Mucosa of rectum (tissue), 2 donors: ENCODE measurements around the gene PLVAP.
A peak's percentile ranks its signal among the peaks of the same experiment; 100 is the strongest.

Experiments used
- H3K27ac ChIP-seq, 2 donors: one replicate each; pipeline ENCODE4 v1.7.0; 2013; ENCODE audit warnings: inconsistent platforms in 2 of 2, low read depth in 2 of 2, low read length in 2 of 2
- H3K27me3 ChIP-seq, 2 donors: one replicate each; pipeline ENCODE4 v1.7.0; 2013; ENCODE audit warnings: low read length in 2 of 2; ENCODE audit not compliant: control insufficient read depth in 2 of 2, insufficient read depth in 2 of 2
- H3K36me3 ChIP-seq, 2 donors: one replicate each; pipeline ENCODE4 v1.7.0; 2013; ENCODE audit warnings: low read length in 2 of 2; ENCODE audit not compliant: control insufficient read depth in 2 of 2, insufficient read depth in 2 of 2
- H3K4me1 ChIP-seq, 2 donors: one replicate each; pipeline ENCODE4 v1.7.0; 2013; ENCODE audit warnings: low read length in 2 of 2, mild to moderate bottlenecking in 1 of 2; ENCODE audit not compliant: control insufficient read depth in 2 of 2, insufficient read depth in 2 of 2
- H3K4me3 ChIP-seq, 2 donors: one replicate each; pipeline ENCODE4 v1.7.0; 2013; ENCODE audit warnings: low read length in 2 of 2
- H3K9ac ChIP-seq, 2 donors: one replicate each; pipeline ENCODE4 v1.7.0; 2013; ENCODE audit warnings: low read length in 2 of 2, low read depth in 1 of 2, mild to moderate bottlenecking in 1 of 2
- H3K9me3 ChIP-seq, 2 donors: one replicate each; pipeline ENCODE4 v1.7.0; 2013; ENCODE audit warnings: low read length in 2 of 2; ENCODE audit not compliant: control insufficient read depth in 2 of 2
- donor health status: healthy.
- donor health status: Normal muscosa, but diverticular disease.

PLVAP gene

GRCh38 chr19:17376935-17377600, at the start of gene PLVAP:
PLVAP (minus strand) TSS chr19:17377342; CDS start chr19:17377288, 54 bp downstream.
- no peak within 1 kb of the TSS for H3K4me3 ChIP-seq

GRCh38 chr19:17424743-17425365, 47.7 kb upstream of the PLVAP start:
- Histone ChIP-seq H3K27ac (no peak overlapping the region), H3K9me3 (no peaks in the 10 kb centered on the region), H3K4me3 (no peak overlapping the region), H3K9ac (no peak overlapping the region), H3K27me3 (no peaks in the 10 kb centered on the region), H3K4me1 (peaks cover 0 to 2% of the 10 kb centered on the region in 2 donors), H3K36me3 (peaks cover 0 to 4% of the 10 kb centered on the region in 2 donors)

More at GRCh38 chr19:17376935-17377600, at the start of gene PLVAP:
- no peaks in the 10 kb centered on the region for H3K27me3 ChIP-seq
- no peaks in the 10 kb centered on the region for H3K4me1 ChIP-seq
- no peak within 1 kb of the TSS for H3K9ac ChIP-seq
- H3K27ac ChIP-seq = no peak within 1 kb of the TSS
- no peaks in the 10 kb centered on the region for H3K9me3 ChIP-seq
- H3K36me3 ChIP-seq = no peaks in the 10 kb centered on the region

GRCh38 chr19:17423429-17424208, 46.5 kb upstream of the PLVAP start:
- H3K27me3 ChIP-seq = no peaks in the 10 kb centered on the region
- H3K4me3 ChIP-seq = no peak overlapping the region
- peaks cover 0 to 4% of the 10 kb centered on the region in 2 donors for H3K36me3 ChIP-seq
- no peaks in the 10 kb centered on the region for H3K9me3 ChIP-seq
- H3K4me1 ChIP-seq = peaks cover 3 to 10% of the 10 kb centered on the region in 2 donors
- no peak overlapping the region for H3K27ac ChIP-seq
- H3K9ac ChIP-seq = no peak overlapping the region

GRCh38 chr19:17421942-17422341, 44.8 kb upstream of the PLVAP start:
- H3K9me3 ChIP-seq = no peaks in the 10 kb centered on the region
- no peak overlapping the region for H3K9ac ChIP-seq
- H3K4me1 ChIP-seq = peaks cover 3 to 10% of the 10 kb centered on the region in 2 donors
- H3K27ac ChIP-seq = no peak overlapping the region
- no peaks in the 10 kb centered on the region for H3K27me3 ChIP-seq
- no peak overlapping the region for H3K4me3 ChIP-seq
- peaks cover 0 to 4% of the 10 kb centered on the region in 2 donors for H3K36me3 ChIP-seq

GRCh38 chr19:17420475-17420924, 43.4 kb upstream of the PLVAP start:
- Histone ChIP-seq H3K4me3 (peak overlapping the region; percentile 64 to 88), H3K9ac (peak overlapping the region; percentile 53 to 63), H3K36me3 (peaks cover 0 to 4% of the 10 kb centered on the region in 2 donors), H3K4me1 (peaks cover 3 to 10% of the 10 kb centered on the region in 2 donors), H3K27ac (no peak overlapping the region), H3K9me3 (no peaks in the 10 kb centered on the region), H3K27me3 (no peaks in the 10 kb centered on the region)

- no peaks in the 10 kb centered on the region for H3K27me3 ChIP-seq
- peak within 1 kb of the TSS; percentile 64 to 88 for H3K4me3 ChIP-seq
- H3K36me3 ChIP-seq = peaks cover 0 to 4% of the 10 kb centered on the region in 2 donors
- peaks cover 3 to 10% of the 10 kb centered on the region in 2 donors for H3K4me1 ChIP-seq
- H3K27ac ChIP-seq = peak within 1 kb of the TSS; percentile 21 to 63
- H3K9ac ChIP-seq = peak within 1 kb of the TSS; percentile 53 to 63
- no peaks in the 10 kb centered on the region for H3K9me3 ChIP-seq
Observed at GRCh38 chr19:17419621-17420474, 42.7 kb upstream of the PLVAP start, which contains the start of gene MVB12A. MVB12A (plus strand) TSS chr19:17420047; CDS start chr19:17420136, 89 bp downstream.

- H3K27ac ChIP-seq = peak overlapping the region; percentile 21 to 63
- H3K4me1 ChIP-seq = peaks cover 3 to 10% of the 10 kb centered on the region in 2 donors
- H3K36me3 ChIP-seq = peaks cover 0 to 4% of the 10 kb centered on the region in 2 donors
- H3K9ac ChIP-seq = peak overlapping the region; percentile 43 to 48
- H3K9me3 ChIP-seq = no peaks in the 10 kb centered on the region
- H3K27me3 ChIP-seq = no peaks in the 10 kb centered on the region
- peak overlapping the region; percentile 64 to 79 for H3K4me3 ChIP-seq
Observed at GRCh38 chr19:17419154-17419620, 42.0 kb upstream of the PLVAP start.

GRCh38 chr19:17418710-17419109, 41.6 kb upstream of the PLVAP start:
- H3K27me3 ChIP-seq = no peaks in the 10 kb centered on the region
- no peak overlapping the region for H3K27ac ChIP-seq
- H3K4me3 ChIP-seq = peak overlapping the region in 1 of 2 donors; percentile 79
- no peak overlapping the region for H3K9ac ChIP-seq
- H3K9me3 ChIP-seq = no peaks in the 10 kb centered on the region
- peaks cover 3 to 10% of the 10 kb centered on the region in 2 donors for H3K4me1 ChIP-seq
- peaks cover 0 to 4% of the 10 kb centered on the region in 2 donors for H3K36me3 ChIP-seq

GRCh38 chr19:17415121-17415520, 38.0 kb upstream of the PLVAP start:
- H3K4me3 ChIP-seq = no peak overlapping the region
- no peak overlapping the region for H3K27ac ChIP-seq
- H3K27me3 ChIP-seq = no peaks in the 10 kb centered on the region

More at GRCh38 chr19:17415121-17415520, 38.0 kb upstream of the PLVAP start:
- Histone ChIP-seq H3K9me3 (no peaks in the 10 kb centered on the region), H3K36me3 (peaks cover 0 to 2% of the 10 kb centered on the region in 2 donors), H3K4me1 (peaks cover 3 to 7% of the 10 kb centered on the region in 2 donors), H3K9ac (no peak overlapping the region)
